ENCODE results near the gene VEPH1.

- TF ChIP-seq CTCF (conservative IDR thresholded peaks at IDR 0.05 in 1 of 2, IDR thresholded peaks at IDR 0.05 in 1 of 2; ENCODE audit: extremely low read depth in 1 of 2, insufficient read depth in 1 of 2, low read depth in 1 of 2, low read length in 2 of 2) = no peak
- TF ChIP-seq EZH2 (IDR thresholded peaks at IDR 0.05; ENCODE audit: borderline replicate concordance, low read length) = no peak
Observed at GRCh38 chr3:157241599-157241998, 261.6 kb downstream of the VEPH1 start.
